Astrocyte (in vitro differentiated cells and primary cell): ENCODE results near the gene FBXO31. TPM values are rescaled to one million over a fixed set of nuclear protein-coding genes. Genes with fewer than 3 reads are reported as not detected.

Source experiments
- DNase-seq: peaks from one replicate; pipeline ENCODE4 v3.0.0-alpha.2; 2010; ENCODE audit warnings: low read depth
- FAIRE-seq: peaks from 2 replicates; lab custom pipeline; 2011; peaks lifted over from hg19 to GRCh38; lab: Jason Lieb, UNC
- H2AFZ ChIP-seq: 2 replicates; pipeline ENCODE4 v1.6.0; 2012; ENCODE audit warnings: low read depth, low read length, inconsistent platforms
- H3K27ac ChIP-seq: 2 replicates; pipeline ENCODE4 v1.5.1; 2011; ENCODE audit warnings: low read depth, low read length, inconsistent platforms
- H3K27me3 ChIP-seq: 2 replicates; pipeline ENCODE4 v1.6.0; 2011; ENCODE audit warnings: low read length, inconsistent platforms; ENCODE audit not compliant: insufficient read depth
- H3K36me3 ChIP-seq: 2 replicates; pipeline ENCODE4 v1.5.1; 2011; ENCODE audit warnings: low read length, inconsistent platforms; ENCODE audit not compliant: insufficient read depth
- H3K4me1 ChIP-seq: 2 replicates; pipeline ENCODE4 v1.5.1; 2011; ENCODE audit warnings: low read length, inconsistent platforms; ENCODE audit not compliant: insufficient read depth
- H3K4me2 ChIP-seq: 2 replicates; pipeline ENCODE4 v1.6.0; 2012; ENCODE audit warnings: low read length, inconsistent platforms
- H3K4me3 ChIP-seq: 2 replicates; pipeline ENCODE4 v1.5.1; 2011; ENCODE audit warnings: low read depth, mild to moderate bottlenecking, low read length, inconsistent platforms; ENCODE audit not compliant: insufficient read depth
- H3K79me2 ChIP-seq: 2 replicates; pipeline ENCODE4 v1.6.0; 2012; ENCODE audit warnings: mild to moderate bottlenecking, low read length, inconsistent platforms; ENCODE audit not compliant: insufficient read depth
- H3K9ac ChIP-seq: 2 replicates; pipeline ENCODE4 v1.6.0; 2012; ENCODE audit warnings: mild to moderate bottlenecking, low read length, inconsistent platforms
- H3K9me3 ChIP-seq: 2 replicates; pipeline ENCODE4 v1.5.1; 2012; ENCODE audit warnings: low read depth, mild to moderate bottlenecking, low read length, inconsistent platforms; ENCODE audit not compliant: insufficient read depth
- H4K20me1 ChIP-seq: 2 replicates; pipeline ENCODE4 v1.6.0; 2012; ENCODE audit warnings: low read length, inconsistent platforms; ENCODE audit not compliant: insufficient read depth
- H3K27ac Mint-ChIP-seq: one replicate; pipeline ENCODE4 v1.8.0; 2021; ENCODE audit warnings: mild to moderate bottlenecking, mixed read lengths; ENCODE audit not compliant: unreplicated experiment
- H3K27me3 Mint-ChIP-seq: one replicate; pipeline ENCODE4 v1.8.0; 2021; ENCODE audit warnings: low read depth, mixed read lengths; ENCODE audit not compliant: unreplicated experiment
- H3K36me3 Mint-ChIP-seq: one replicate; pipeline ENCODE4 v1.8.0; 2021; ENCODE audit warnings: low read depth, mixed read lengths; ENCODE audit not compliant: unreplicated experiment
- H3K4me1 Mint-ChIP-seq: one replicate; pipeline ENCODE4 v1.8.0; 2021; ENCODE audit warnings: low read depth, mixed read lengths; ENCODE audit not compliant: unreplicated experiment
- H3K4me3 Mint-ChIP-seq: one replicate; pipeline ENCODE4 v1.8.0; 2021; ENCODE audit warnings: mild to moderate bottlenecking, moderate library complexity, mixed read lengths; ENCODE audit not compliant: unreplicated experiment
- H3K9me3 Mint-ChIP-seq: one replicate; pipeline ENCODE4 v1.8.0; 2021; ENCODE audit warnings: mild to moderate bottlenecking, mixed read lengths; ENCODE audit not compliant: unreplicated experiment
- EZH2 ChIP-seq: IDR thresholded peaks from 2 replicates; pipeline ENCODE4 v1.6.1; 2012; ENCODE audit warnings: mild to moderate bottlenecking, low read length, inconsistent platforms; ENCODE audit not compliant: insufficient read depth
- total RNA-seq: library from RNA; stranded (reverse); gene quantifications from 2 replicates; pipeline ENCODE4 v1.2.1, GENCODE V29; 2021
- TF ChIP-seq, protein P1 (sequence below): IDR thresholded peaks from 2 replicates; pipeline ENCODE4 v1.5.1; 2011; ENCODE audit warnings: low read depth, mild to moderate bottlenecking, inconsistent platforms, low read length, moderate library complexity; ENCODE audit not compliant: insufficient read depth

FBXO31 gene
- total RNA-seq, 1 donor from 2014 or later, result 34.9 TPM

DNA sequence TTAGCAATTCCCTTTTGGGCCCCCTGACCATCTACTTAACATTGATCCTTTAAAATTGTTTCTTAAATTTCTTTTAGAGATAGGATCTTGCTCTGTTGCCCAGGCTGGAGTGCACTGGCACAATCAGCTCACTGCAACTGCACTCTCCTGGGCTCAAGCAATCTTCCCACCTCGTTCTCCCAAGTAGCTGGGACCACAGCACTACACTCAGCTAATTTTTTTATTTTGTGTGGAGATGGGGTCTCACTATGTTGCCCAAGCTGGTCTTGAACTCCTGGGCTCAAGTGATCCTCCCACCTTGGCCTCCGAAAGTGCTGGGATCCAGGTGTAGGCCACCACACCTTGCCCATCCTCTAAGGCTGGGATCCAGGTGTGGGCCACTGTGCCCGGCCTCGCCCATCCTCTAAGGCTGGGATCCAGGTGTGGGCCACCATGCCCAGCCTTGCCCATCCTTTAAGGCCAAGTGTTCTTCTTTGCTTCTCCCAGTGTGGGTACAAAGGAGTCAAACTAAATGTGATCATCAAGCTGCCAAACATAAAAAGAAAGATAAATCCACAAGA lies 79.5 kb downstream of the FBXO31 start:
- no peaks in the 10 kb centered on the region for H3K9me3 ChIP-seq
- no peak overlapping the region for H3K4me2 ChIP-seq
- no peak overlapping the region for H3K27ac ChIP-seq
- no peak overlapping the region for H3K9ac ChIP-seq
- no peaks in the 10 kb centered on the region for H4K20me1 ChIP-seq
- H3K79me2 ChIP-seq, result no peaks in the 10 kb centered on the region
- no peak for TF ChIP-seq EZH2
- TF ChIP-seq, protein P1, sequence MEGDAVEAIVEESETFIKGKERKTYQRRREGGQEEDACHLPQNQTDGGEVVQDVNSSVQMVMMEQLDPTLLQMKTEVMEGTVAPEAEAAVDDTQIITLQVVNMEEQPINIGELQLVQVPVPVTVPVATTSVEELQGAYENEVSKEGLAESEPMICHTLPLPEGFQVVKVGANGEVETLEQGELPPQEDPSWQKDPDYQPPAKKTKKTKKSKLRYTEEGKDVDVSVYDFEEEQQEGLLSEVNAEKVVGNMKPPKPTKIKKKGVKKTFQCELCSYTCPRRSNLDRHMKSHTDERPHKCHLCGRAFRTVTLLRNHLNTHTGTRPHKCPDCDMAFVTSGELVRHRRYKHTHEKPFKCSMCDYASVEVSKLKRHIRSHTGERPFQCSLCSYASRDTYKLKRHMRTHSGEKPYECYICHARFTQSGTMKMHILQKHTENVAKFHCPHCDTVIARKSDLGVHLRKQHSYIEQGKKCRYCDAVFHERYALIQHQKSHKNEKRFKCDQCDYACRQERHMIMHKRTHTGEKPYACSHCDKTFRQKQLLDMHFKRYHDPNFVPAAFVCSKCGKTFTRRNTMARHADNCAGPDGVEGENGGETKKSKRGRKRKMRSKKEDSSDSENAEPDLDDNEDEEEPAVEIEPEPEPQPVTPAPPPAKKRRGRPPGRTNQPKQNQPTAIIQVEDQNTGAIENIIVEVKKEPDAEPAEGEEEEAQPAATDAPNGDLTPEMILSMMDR, result no peak
- peaks cover 6% of the 10 kb centered on the region for H3K4me1 Mint-ChIP-seq
- H3K36me3 Mint-ChIP-seq, result peaks cover 7% of the 10 kb centered on the region
- FAIRE-seq (no peak), DNase-seq (no peak)
- no peaks in the 10 kb centered on the region for H3K36me3 ChIP-seq
- no peak overlapping the region for H2AFZ ChIP-seq
- peaks cover 11% of the 10 kb centered on the region for H3K9me3 Mint-ChIP-seq
- no peak overlapping the region for H3K27ac Mint-ChIP-seq
- no peaks in the 10 kb centered on the region for H3K27me3 ChIP-seq
- H3K4me1 ChIP-seq, result no peaks in the 10 kb centered on the region
- H3K27me3 Mint-ChIP-seq, result no peaks in the 10 kb centered on the region
- H3K4me3 ChIP-seq, result no peak overlapping the region
- no peak overlapping the region for H3K4me3 Mint-ChIP-seq

DNA sequence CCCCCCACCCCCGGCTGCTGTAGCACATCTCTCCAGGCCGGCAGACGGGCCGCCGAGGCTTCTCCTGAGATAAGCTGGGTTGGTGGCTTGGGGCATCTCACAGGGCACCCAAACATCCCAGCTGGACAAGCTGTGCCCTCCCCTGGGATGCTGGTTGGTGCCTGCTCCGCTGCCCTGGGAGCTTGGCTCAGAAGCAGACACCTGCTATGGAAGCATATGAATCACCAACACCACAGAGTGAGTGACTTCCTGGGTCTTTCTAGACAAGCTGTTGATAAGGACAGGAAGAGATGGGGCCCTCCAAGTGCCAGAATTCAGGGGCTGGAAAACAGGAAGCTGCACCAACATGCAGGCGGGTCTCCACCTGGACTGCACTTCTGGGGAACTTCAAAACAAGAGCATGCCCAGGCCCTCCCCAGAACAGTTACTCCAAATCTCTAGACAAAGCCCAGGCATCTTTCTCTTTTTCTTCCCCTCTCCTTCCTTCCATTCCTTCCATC lies 80.1 kb downstream of the FBXO31 start:
- Histone ChIP-seq H3K4me2 (no peak overlapping the region), H3K27me3 (no peaks in the 10 kb centered on the region), H3K9me3 (no peaks in the 10 kb centered on the region), H3K9ac (no peak overlapping the region), H2AFZ (no peak overlapping the region), H3K4me1 (no peaks in the 10 kb centered on the region), H3K27ac (no peak overlapping the region), H4K20me1 (no peaks in the 10 kb centered on the region), H3K36me3 (no peaks in the 10 kb centered on the region), H3K79me2 (no peaks in the 10 kb centered on the region), H3K4me3 (no peak overlapping the region)
- no peak for DNase-seq
- Mint-ChIP-seq H3K27me3 (peaks cover 3% of the 10 kb centered on the region), H3K9me3 (peaks cover 5% of the 10 kb centered on the region), H3K27ac (no peak overlapping the region), H3K36me3 (peaks cover 6% of the 10 kb centered on the region), H3K4me1 (peaks cover 6% of the 10 kb centered on the region), H3K4me3 (no peak overlapping the region)
- TF ChIP-seq EZH2, result no peak
- TF ChIP-seq, protein P1, result no peak
- FAIRE-seq, result no peak

DNA sequence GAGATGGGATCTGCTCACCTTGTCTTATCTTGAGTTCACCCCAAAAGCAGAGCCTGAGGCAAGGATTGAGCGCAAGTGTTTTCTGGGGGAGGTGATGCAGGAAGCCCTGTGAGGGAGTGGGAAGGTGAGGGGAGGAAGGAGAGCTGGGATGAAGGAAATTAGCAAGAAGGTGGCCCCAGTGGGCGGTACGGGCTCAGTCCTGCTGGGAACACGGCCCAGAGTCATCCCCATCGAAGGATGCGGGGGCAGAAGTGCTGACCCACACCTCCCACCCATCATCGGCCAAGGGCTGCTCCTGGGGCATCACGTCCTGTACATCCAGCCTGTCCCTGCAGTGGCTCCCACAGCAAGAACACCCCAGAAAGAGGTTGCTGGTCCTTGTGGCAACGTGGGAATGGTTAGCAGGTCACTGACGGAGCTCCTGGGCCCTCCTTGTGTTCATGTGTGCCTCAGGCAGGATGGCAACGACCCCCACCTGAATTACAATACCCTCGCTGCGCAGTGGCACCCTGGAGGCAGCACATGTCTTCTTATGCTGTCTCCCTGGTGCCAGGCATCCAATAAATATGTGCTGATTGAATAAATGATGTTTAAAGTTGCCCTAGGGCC lies 84.6 kb downstream of the FBXO31 start:
- FAIRE-seq (no peak), DNase-seq (no peak)
- Mint-ChIP-seq H3K27ac (no peak overlapping the region), H3K9me3 (peaks cover 6% of the 10 kb centered on the region), H3K4me1 (peaks cover 6% of the 10 kb centered on the region), H3K27me3 (peaks cover 6% of the 10 kb centered on the region), H3K4me3 (no peak overlapping the region), H3K36me3 (peaks cover 10% of the 10 kb centered on the region)
- H3K4me3 ChIP-seq, result no peak overlapping the region
- no peak overlapping the region for H2AFZ ChIP-seq
- H3K27me3 ChIP-seq, result no peaks in the 10 kb centered on the region
- H4K20me1 ChIP-seq, result no peaks in the 10 kb centered on the region
- H3K36me3 ChIP-seq, result no peaks in the 10 kb centered on the region
- no peaks in the 10 kb centered on the region for H3K9me3 ChIP-seq
- H3K4me2 ChIP-seq, result no peak overlapping the region
- TF ChIP-seq, protein P1, result no peak
- TF ChIP-seq EZH2, result no peak
- no peak overlapping the region for H3K27ac ChIP-seq
- no peaks in the 10 kb centered on the region for H3K79me2 ChIP-seq
- no peaks in the 10 kb centered on the region for H3K4me1 ChIP-seq
- H3K9ac ChIP-seq, result no peak overlapping the region
